Measurements from ENCODE around the gene ARSB. TPM values are rescaled to one million over a fixed set of nuclear protein-coding genes. Genes with fewer than 3 reads are reported as not detected.

The ARSB gene
- total RNA-seq, 2 experiments from 2014 or later = 4.4 to 5.2 TPM

DNA sequence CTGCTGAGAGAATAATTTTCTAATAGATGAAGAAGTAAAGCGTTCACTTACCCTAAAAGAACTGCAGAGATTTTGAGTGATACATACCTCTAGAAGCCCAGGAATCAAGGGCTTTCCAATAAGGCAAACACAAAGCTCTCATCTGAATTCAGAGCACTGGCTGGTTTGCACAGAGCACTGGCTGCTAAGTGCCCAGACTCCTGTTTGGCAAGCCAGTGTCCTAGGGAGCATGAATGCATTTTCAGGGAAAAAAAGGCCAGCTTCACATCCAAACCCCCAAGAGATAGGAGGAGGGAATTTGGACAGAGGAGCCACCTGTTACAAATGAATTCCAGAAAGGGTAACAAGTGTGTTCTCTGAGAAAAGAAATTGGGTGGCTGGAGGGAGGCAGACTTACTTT, 65.3 kb downstream of the ARSB start:
- intact Hi-C loops (cut with DNase I, micrococcal nuclease) = no loop called here
- Histone ChIP-seq H3K27ac (ENCODE audit: low read depth in 1 of 2, low read length in 2 of 2) (no peak overlapping the region), H3K9me3 (ENCODE audit: control insufficient read depth in 1 of 2, insufficient read depth in 1 of 2, low read length in 2 of 2) (no peaks in the 10 kb centered on the region), H3K4me3 (ENCODE audit: low read length) (no peak overlapping the region), H3K27me3 (ENCODE audit: control insufficient read depth in 1 of 2, insufficient read depth in 2 of 2, low read length in 2 of 2) (no peaks in the 10 kb centered on the region), H3K4me1 (ENCODE audit: insufficient read depth, low read length) (no peaks in the 10 kb centered on the region), H3K36me3 (ENCODE audit: insufficient read depth, low read length) (no peaks in the 10 kb centered on the region)
- no peaks in the 10 kb centered on the region for H3K36me3 Mint-ChIP-seq (ENCODE audit: low read depth)
- ChIA-PET CTCF (interaction anchor here (1.4 kb wide), 1 partner anchor 12 kb away, joined by 3 read pairs; no protein-coding TSS in a partner anchor), POLR2A (no interaction called here)
- no peaks in the 10 kb centered on the region for H3K4me1 Mint-ChIP-seq (ENCODE audit: low read depth)
- no peak overlapping the region for H3K4me3 Mint-ChIP-seq
- no peaks in the 10 kb centered on the region for H3K27me3 Mint-ChIP-seq
- DNase-seq (no peak), ATAC-seq (ENCODE audit: poor library complexity) (no peak)
- no peak for TF ChIP-seq CTCF (IDR thresholded peaks at IDR 0.05)
- no peaks in the 10 kb centered on the region for H3K9me3 Mint-ChIP-seq
- no peak overlapping the region for H3K27ac Mint-ChIP-seq

- CTCF ChIA-PET = no interaction called here
- H3K4me1 ChIP-seq (ENCODE audit: insufficient read depth, low read length) = no peaks in the 10 kb centered on the region
- no peak overlapping the region for H3K27ac Mint-ChIP-seq
- H3K4me1 Mint-ChIP-seq (ENCODE audit: low read depth) = no peaks in the 10 kb centered on the region
- intact Hi-C loops (cut with DNase I, micrococcal nuclease) = no loop called here
- ATAC-seq (ENCODE audit: poor library complexity) (no peak), DNase-seq (no peak)
- H3K4me3 ChIP-seq (ENCODE audit: low read length) = no peak overlapping the region
- POLR2A ChIA-PET = no interaction called here
- no peak overlapping the region for H3K4me3 Mint-ChIP-seq
- TF ChIP-seq CTCF (IDR thresholded peaks at IDR 0.05) = no peak
- no peaks in the 10 kb centered on the region for H3K27me3 ChIP-seq (ENCODE audit: control insufficient read depth in 1 of 2, insufficient read depth in 2 of 2, low read length in 2 of 2)
- H3K9me3 Mint-ChIP-seq = no peaks in the 10 kb centered on the region
- peaks cover 8% of the 10 kb centered on the region for H3K36me3 Mint-ChIP-seq (ENCODE audit: low read depth)
- H3K9me3 ChIP-seq (ENCODE audit: control insufficient read depth in 1 of 2, insufficient read depth in 1 of 2, low read length in 2 of 2) = no peaks in the 10 kb centered on the region
- no peak overlapping the region for H3K27ac ChIP-seq (ENCODE audit: low read depth in 1 of 2, low read length in 2 of 2)
- H3K27me3 Mint-ChIP-seq = no peaks in the 10 kb centered on the region
- H3K36me3 ChIP-seq (ENCODE audit: insufficient read depth, low read length) = no peaks in the 10 kb centered on the region
Observed at GRCh38 chr5:78916044-78916443, 69.1 kb downstream of the ARSB start.

DNA sequence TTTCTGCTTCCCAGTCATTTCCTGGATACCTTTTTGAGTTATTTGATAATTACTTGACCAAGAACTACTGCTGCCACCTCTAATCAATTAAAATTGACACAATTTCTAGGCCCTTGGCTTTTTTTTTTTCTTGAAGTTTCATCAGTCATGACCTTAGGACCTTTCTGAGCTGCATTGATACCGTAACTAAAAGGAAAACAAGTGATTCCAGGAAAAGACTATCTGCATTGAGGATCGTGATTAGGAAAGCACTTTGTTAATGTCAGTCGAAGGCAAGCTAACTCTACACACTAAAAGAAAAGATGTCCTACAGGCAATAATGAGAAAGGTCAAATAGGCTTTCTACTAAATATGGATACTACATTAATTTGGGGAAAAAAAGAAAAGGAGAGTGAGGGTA, 69.9 kb downstream of the ARSB start:
- ChIA-PET CTCF (no interaction called here), POLR2A (no interaction called here)
- Histone ChIP-seq H3K9me3 (ENCODE audit: control insufficient read depth in 1 of 2, insufficient read depth in 1 of 2, low read length in 2 of 2) (no peaks in the 10 kb centered on the region), H3K4me1 (ENCODE audit: insufficient read depth, low read length) (no peaks in the 10 kb centered on the region), H3K27me3 (ENCODE audit: control insufficient read depth in 1 of 2, insufficient read depth in 2 of 2, low read length in 2 of 2) (no peaks in the 10 kb centered on the region), H3K27ac (ENCODE audit: low read depth in 1 of 2, low read length in 2 of 2) (no peak overlapping the region), H3K36me3 (ENCODE audit: insufficient read depth, low read length) (no peaks in the 10 kb centered on the region), H3K4me3 (ENCODE audit: low read length) (no peak overlapping the region)
- no peaks in the 10 kb centered on the region for H3K9me3 Mint-ChIP-seq
- H3K27ac Mint-ChIP-seq = no peak overlapping the region
- intact Hi-C loops (cut with DNase I, micrococcal nuclease) = no loop called here
- H3K4me1 Mint-ChIP-seq (ENCODE audit: low read depth) = no peaks in the 10 kb centered on the region
- no peak for ATAC-seq (ENCODE audit: poor library complexity)
- TF ChIP-seq CTCF (IDR thresholded peaks at IDR 0.05) = no peak
- H3K4me3 Mint-ChIP-seq = no peak overlapping the region
- peaks cover 8% of the 10 kb centered on the region for H3K36me3 Mint-ChIP-seq (ENCODE audit: low read depth)
- DNase-seq = no peak
- no peaks in the 10 kb centered on the region for H3K27me3 Mint-ChIP-seq

Measured in CD4-positive, alpha-beta T cell (primary cell).